Endothelial cell of umbilical vein (primary cell): ENCODE data around the gene NDUFA13. TPM values are rescaled to one million over a fixed set of nuclear protein-coding genes. Genes with fewer than 3 reads are reported as not detected.

Experiments used
- BruUV-seq: library from RNA; stranded (reverse); fragments of 400-500 nt; replicated peaks from 2 replicates; lab custom pipeline; 2021; lab: Mats Ljungman, UMichigan
- CTCF ChIA-PET: fragments of 300-600, 350-600 bp; sonication (Branson Sonifier 250); formaldehyde crosslinking; loops from one replicate; lab custom pipeline; 2021; ENCODE audit warnings: antibody characterized with exemption, inconsistent platforms; lab: Charles Lee
- POLR2A ChIA-PET: fragments of 300-600, 350-600 bp; sonication (Branson Sonifier 250); formaldehyde crosslinking; loops from one replicate; lab custom pipeline; 2021; ENCODE audit warnings: antibody characterized with exemption, inconsistent platforms; lab: Charles Lee
- DNase-seq: peaks from one replicate; pipeline ENCODE4 v3.0.0-alpha.2; 2011; ENCODE audit warnings: low read depth, low spot score
- FAIRE-seq: peaks from 2 replicates; lab custom pipeline; 2011; peaks lifted over from hg19 to GRCh38; lab: Jason Lieb, UNC
- H2AFZ ChIP-seq: 2 replicates; pipeline ENCODE4 v1.6.0; 2012; ENCODE audit warnings: low read depth, low read length, control low read depth, inconsistent platforms
- H3K27ac ChIP-seq: 2 replicates; pipeline ENCODE4 v1.5.1; 2011; ENCODE audit warnings: low read depth, mild to moderate bottlenecking, control low read depth, low read length, moderate library complexity; ENCODE audit not compliant: insufficient read depth
- H3K27me3 ChIP-seq, 2 experiments: 2 replicates each; pipeline versions ENCODE4 v1.6.0 to v1.6.1; 2011; ENCODE audit warnings: low read length in 2 of 2, mixed read lengths in 1 of 2; ENCODE audit not compliant: control insufficient read depth in 2 of 2, insufficient read depth in 2 of 2
- H3K36me3 ChIP-seq, 2 experiments: 2 replicates in 1 of 2; 3 replicates in 1 of 2; pipeline ENCODE4 v1.5.1; 2011; ENCODE audit warnings: low read length in 2 of 2, mild to moderate bottlenecking in 1 of 2, moderate library complexity in 1 of 2; ENCODE audit not compliant: control insufficient read depth in 2 of 2, insufficient read depth in 2 of 2; ENCODE audit errors: extremely low read depth in 1 of 2
- H3K4me1 ChIP-seq: 3 replicates; pipeline ENCODE4 v1.5.1; 2011; ENCODE audit warnings: mild to moderate bottlenecking, low read length; ENCODE audit not compliant: control insufficient read depth, insufficient read depth; ENCODE audit errors: extremely low read depth
- H3K4me2 ChIP-seq: 2 replicates; pipeline ENCODE4 v1.6.1; 2011; ENCODE audit warnings: low read length, control low read depth, mixed read lengths; ENCODE audit not compliant: insufficient read depth
- H3K4me3 ChIP-seq, 3 experiments: fragments of 200-600 bp in 1 of 3; sonication (generic), shearing (Covaris generic) in 1 of 3; replicated peaks in 1 of 3; 2 replicates each; pipeline ENCODE4 v1.5.1; 2011 to 2016; ENCODE audit warnings: control low read depth in 3 of 3, low read length in 3 of 3, mild to moderate bottlenecking in 2 of 3, inconsistent platforms in 1 of 3, low read depth in 1 of 3, moderate library complexity in 1 of 3; ENCODE audit not compliant: insufficient read depth in 1 of 3
- H3K79me2 ChIP-seq: 2 replicates; pipeline ENCODE4 v1.6.0; 2012; ENCODE audit warnings: low read length, inconsistent platforms; ENCODE audit not compliant: control insufficient read depth, insufficient read depth
- H3K9ac ChIP-seq: replicated peaks from 2 replicates; pipeline ENCODE3; 2011; ENCODE audit warnings: low read length, control low read depth; ENCODE audit not compliant: insufficient read depth; ENCODE audit errors: extremely low read depth
- H3K9me1 ChIP-seq: replicated peaks from 3 replicates; pipeline ENCODE4 v1.6.0; 2011; ENCODE audit warnings: mild to moderate bottlenecking, low read length; ENCODE audit not compliant: control insufficient read depth, insufficient read depth; ENCODE audit errors: extremely low read depth
- H3K9me3 ChIP-seq: replicated peaks from 2 replicates; pipeline ENCODE4 v1.5.1; 2012; ENCODE audit warnings: low read length, inconsistent platforms; ENCODE audit not compliant: control insufficient read depth, insufficient read depth
- H4K20me1 ChIP-seq: replicated peaks from 2 replicates; pipeline ENCODE3; 2011; ENCODE audit warnings: mild to moderate bottlenecking, low read length; ENCODE audit not compliant: control insufficient read depth, insufficient read depth; ENCODE audit errors: extremely low read depth
- EZH2 ChIP-seq: IDR thresholded peaks from 2 replicates; pipeline ENCODE4 v1.6.1; 2012; ENCODE audit warnings: borderline replicate concordance, low read depth, mild to moderate bottlenecking, moderate library complexity, low read length, inconsistent platforms; ENCODE audit not compliant: severe bottlenecking
- MYC ChIP-seq: IDR thresholded peaks from one replicate; pipeline ENCODE4 v1.6.1; 2011; ENCODE audit warnings: mild to moderate bottlenecking, low read depth, low read length
- POLR2AphosphoS5 ChIP-seq: IDR thresholded peaks from 2 replicates; pipeline ENCODE4 v1.6.1; 2012; ENCODE audit warnings: low read depth, mild to moderate bottlenecking, control low read depth, low read length, moderate library complexity; ENCODE audit not compliant: insufficient read depth
- dilution Hi-C: fragments of 300-500 bp; cut with MboI; formaldehyde crosslinking; loops from one replicate; pipeline ENCODE4 v1.15.0; 2019; ENCODE audit warnings: low sequenced_read_pairs; ENCODE audit not compliant: extremely low pct_ligation_motif_present
- intact Hi-C: fragments of 100-400 bp; cut with micrococcal nuclease; formaldehyde crosslinking; loops from one replicate; pipeline ENCODE4 v1.10.0; 2022
- polyA plus RNA-seq, 4 experiments: library from polyadenylated mRNA; depleted of rRNA in 3 of 4; stranded (reverse) in 3 of 4; unstranded in 1 of 4; fragments of >200 nt; gene quantifications; 2 replicates each; pipeline versions ENCODE4 v1.2.1 to v1.2.3, GENCODE V29; 2011 to 2012; ENCODE audit warnings: missing spikeins in 1 of 4
- total RNA-seq: library from RNA; stranded (reverse); gene quantifications from 2 replicates; pipeline ENCODE4 v1.2.3, GENCODE V29; 2021
- TF ChIP-seq, protein P1 (sequence below), 2 donors: IDR thresholded peaks; 1 replicate in 1 of 2; 2 replicates in 1 of 2; pipeline ENCODE4 v1.5.1; 2011; ENCODE audit warnings: low read length in 2 of 2, mild to moderate bottlenecking in 2 of 2, moderate library complexity in 2 of 2, control low read depth in 1 of 2, inconsistent platforms in 1 of 2, low read depth in 1 of 2; ENCODE audit not compliant: insufficient read depth in 1 of 2; ENCODE audit errors: extremely low read depth in 1 of 2

Gene NDUFA13
- total and polyA plus RNA-seq, 2 donors (not counting 3 experiments of a cell fraction or from before 2014, with no cell fraction given) = 246 to 799 TPM

DNA sequence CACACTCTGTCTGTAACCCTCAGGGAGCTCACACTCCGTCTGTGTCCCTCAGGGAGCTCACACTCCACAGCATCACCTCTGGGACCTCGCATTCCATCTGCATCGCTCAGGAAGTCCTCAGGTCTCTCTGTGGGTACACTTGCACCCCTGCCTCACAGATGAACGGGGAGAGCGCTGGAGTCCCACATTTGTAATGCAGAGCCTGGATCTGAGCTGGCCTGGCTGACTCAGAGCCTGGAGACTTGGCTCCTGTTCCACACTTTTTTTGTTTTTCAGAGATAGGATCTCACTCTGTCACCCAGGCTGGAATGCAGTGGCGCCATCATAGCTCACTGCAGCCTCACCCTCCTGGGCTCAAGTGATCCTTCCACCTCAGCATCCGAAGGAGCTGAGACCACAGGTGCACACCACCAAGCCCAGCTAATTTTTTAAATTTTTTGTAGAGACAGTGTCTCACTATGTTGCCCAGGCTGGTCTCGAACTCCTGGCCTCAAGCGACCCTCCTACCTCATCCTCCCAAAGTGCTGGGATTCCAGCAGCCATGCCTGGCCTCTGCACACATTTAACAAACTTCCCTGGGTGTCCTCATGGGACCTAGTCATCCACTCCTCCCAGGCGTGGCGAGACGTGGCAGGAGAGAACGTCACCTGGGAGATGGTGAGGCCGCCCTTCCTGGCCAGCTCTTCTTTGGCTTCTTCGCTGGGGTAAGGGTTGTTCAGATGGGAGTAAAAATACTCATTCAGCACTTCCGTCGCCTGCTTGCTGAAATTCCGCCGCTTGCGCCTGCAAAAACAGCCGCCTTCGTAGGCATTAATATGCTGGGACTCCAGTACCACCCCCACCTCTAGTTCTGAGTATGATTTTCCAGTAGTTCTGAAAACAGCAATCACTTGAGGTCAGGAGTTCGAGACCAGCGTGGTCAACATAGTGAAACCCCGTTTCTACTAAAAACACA is 53.1 kb downstream of the NDUFA13 start:
- dilution Hi-C loops = no loop called here

More for the DNA sequence above, 53.1 kb downstream of the NDUFA13 start:
- H3K27me3 ChIP-seq = no peaks in the 10 kb centered on the region
- H3K9me3 ChIP-seq = no peaks in the 10 kb centered on the region
- no peaks in the 10 kb centered on the region for H4K20me1 ChIP-seq
- no peaks in the 10 kb centered on the region for H3K4me1 ChIP-seq
- no TSS peak for BruUV-seq
- no peak overlapping the region for H3K4me2 ChIP-seq
- DNase-seq (no peak), FAIRE-seq (no peak)
- TF ChIP-seq, protein P1, sequence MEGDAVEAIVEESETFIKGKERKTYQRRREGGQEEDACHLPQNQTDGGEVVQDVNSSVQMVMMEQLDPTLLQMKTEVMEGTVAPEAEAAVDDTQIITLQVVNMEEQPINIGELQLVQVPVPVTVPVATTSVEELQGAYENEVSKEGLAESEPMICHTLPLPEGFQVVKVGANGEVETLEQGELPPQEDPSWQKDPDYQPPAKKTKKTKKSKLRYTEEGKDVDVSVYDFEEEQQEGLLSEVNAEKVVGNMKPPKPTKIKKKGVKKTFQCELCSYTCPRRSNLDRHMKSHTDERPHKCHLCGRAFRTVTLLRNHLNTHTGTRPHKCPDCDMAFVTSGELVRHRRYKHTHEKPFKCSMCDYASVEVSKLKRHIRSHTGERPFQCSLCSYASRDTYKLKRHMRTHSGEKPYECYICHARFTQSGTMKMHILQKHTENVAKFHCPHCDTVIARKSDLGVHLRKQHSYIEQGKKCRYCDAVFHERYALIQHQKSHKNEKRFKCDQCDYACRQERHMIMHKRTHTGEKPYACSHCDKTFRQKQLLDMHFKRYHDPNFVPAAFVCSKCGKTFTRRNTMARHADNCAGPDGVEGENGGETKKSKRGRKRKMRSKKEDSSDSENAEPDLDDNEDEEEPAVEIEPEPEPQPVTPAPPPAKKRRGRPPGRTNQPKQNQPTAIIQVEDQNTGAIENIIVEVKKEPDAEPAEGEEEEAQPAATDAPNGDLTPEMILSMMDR (IDR thresholded peaks at IDR 0.05; ENCODE audit: extremely low read depth in 1 of 2, insufficient read depth in 1 of 2, low read depth in 1 of 2, low read length in 2 of 2) = no peak
- no peak for TF ChIP-seq POLR2AphosphoS5
- no peak for TF ChIP-seq MYC
- TF ChIP-seq EZH2 = no peak
- H2AFZ ChIP-seq = no peak overlapping the region
- intact Hi-C loops = no loop called here
- no peaks in the 10 kb centered on the region for H3K36me3 ChIP-seq
- no peaks in the 10 kb centered on the region for H3K79me2 ChIP-seq
- CTCF ChIA-PET = interaction anchor here (1.3 to 2.4 kb wide), 2 partner anchors 11 to 15 kb away, joined by 4 to 14 read pairs; no protein-coding TSS in a partner anchor
- H3K27ac ChIP-seq = no peak overlapping the region
- POLR2A ChIA-PET = no interaction called here
- H3K4me3 ChIP-seq = no peak overlapping the region
- no peaks in the 10 kb centered on the region for H3K9me1 ChIP-seq
- no peak overlapping the region for H3K9ac ChIP-seq
